Aorta (tissue), 5 donors: ENCODE measurements around the gene FNDC5. TPM values are rescaled to one million over a fixed set of nuclear protein-coding genes. Genes with fewer than 3 reads are reported as not detected.
"Not testable (repeated sequence)": the region's sequence is repeated elsewhere in the genome, so short reads cannot be mapped to it uniquely, and the experiment has no call there.

Experiments
- ATAC-seq: fragments of 200-7000 bp; cut with Tn5 transposase; one replicate; pipeline ENCODE4 v1.9.1; 2022; ENCODE audit warnings: moderate library complexity; ENCODE audit not compliant: low FRiP score
- DNase-seq, 2 donors: peaks; one replicate each; pipeline ENCODE4 v3.0.0-alpha.2; 2020
- H3K27ac ChIP-seq, 2 donors: one replicate each; pipeline ENCODE4 v1.5.1; 2013; ENCODE audit warnings: low read length in 2 of 2, mild to moderate bottlenecking in 2 of 2, moderate library complexity in 2 of 2, control low read depth in 1 of 2, inconsistent platforms in 1 of 2, low read depth in 1 of 2
- H3K27me3 ChIP-seq, 2 donors: one replicate each; pipeline ENCODE4 v1.6.1; 2013; ENCODE audit warnings: control low read depth in 1 of 2, low read length in 1 of 2, mild to moderate bottlenecking in 1 of 2, moderate library complexity in 1 of 2; ENCODE audit not compliant: insufficient read depth in 2 of 2, control insufficient read depth in 1 of 2
- H3K36me3 ChIP-seq, 2 donors: one replicate each; pipeline ENCODE4 v1.6.1; 2013; ENCODE audit warnings: control low read depth in 1 of 2, low read length in 1 of 2, mild to moderate bottlenecking in 1 of 2; ENCODE audit not compliant: insufficient read depth in 2 of 2, control insufficient read depth in 1 of 2
- H3K4me1 ChIP-seq, 2 donors: one replicate each; pipeline ENCODE4 v1.6.1; 2013; ENCODE audit warnings: low read length in 2 of 2, control low read depth in 1 of 2, mild to moderate bottlenecking in 1 of 2, moderate library complexity in 1 of 2; ENCODE audit not compliant: insufficient read depth in 2 of 2, control insufficient read depth in 1 of 2
- H3K4me3 ChIP-seq, 2 donors: one replicate each; pipeline ENCODE4 v1.5.1; 2013; ENCODE audit warnings: low read length in 2 of 2, control low read depth in 1 of 2, mild to moderate bottlenecking in 1 of 2
- H3K9me3 ChIP-seq: one replicate; pipeline ENCODE4 v1.6.1; 2013; ENCODE audit warnings: mild to moderate bottlenecking, low read length; ENCODE audit not compliant: control insufficient read depth
- WGBS, 2 donors: extraction: QIAGEN DNeasy Blood & Tissue Kit; methylation state at CpG; one replicate each; pipeline ENCODE4 v1.1.7; 2013; 5-methylcytosine and 5-hydroxymethylcytosine counted together
- intact Hi-C, 2 donors: fragments of 100-400 bp; cut with DNase I; formaldehyde crosslinking; loops; one replicate each; pipeline versions ENCODE4 v1.14.2 to v1.15.0; 2022
- polyA plus RNA-seq, 2 donors: library from polyadenylated mRNA; stranded (reverse); fragments of 200-250 nt; gene quantifications; one replicate each; pipeline ENCODE4 v1.2.3, GENCODE V29; 2013
- total RNA-seq, 2 donors: library from RNA; stranded (reverse); fragmentation: NEBNext Ultra II Directional; extraction: Animal tissue kit (Norgen Biotek cat#: 25700); gene quantifications; one replicate each; pipeline ENCODE4 v1.2.1, GENCODE V29; 2021
- donor health status: healthy with polysubstance abuse.
- donor health status: Bipolar disorder and iron deficiency.
- donor health status: DM: no; HTN: no; CAD: no.
- donor health status: DM: no; HTN: no; CAD: no.
- donor health status: DM: yes; HTN: yes; CAD: no.

The FNDC5 gene
- total and polyA plus RNA-seq, 4 donors = 5.6 to 17.6 (median 9.9) TPM

GRCh38 chr1:32905588-32905987, 34.9 kb upstream of the FNDC5 start:
- H3K36me3 ChIP-seq, H3K4me3 ChIP-seq, H3K9me3 ChIP-seq, ATAC-seq, intact Hi-C loops, H3K4me1 ChIP-seq, H3K27me3 ChIP-seq, H3K27ac ChIP-seq: not testable (repeated sequence)
- DNase-seq = peak in 1 of 2 donors; percentile 38
- 83% methylated on average over 10 of the region's 10 CpGs for WGBS, 2 donors

- Histone ChIP-seq H3K9me3 (no peaks in the 10 kb centered on the region), H3K36me3 (no peaks in the 10 kb centered on the region), H3K4me3 (no peak overlapping the region), H3K4me1 (no peaks in the 10 kb centered on the region), H3K27ac (no peak overlapping the region), H3K27me3 (no peaks in the 10 kb centered on the region)
- intact Hi-C loops = no loop called here
- 67 to 71% methylated on average over 2 of the region's 2 CpGs for WGBS, 2 donors
- ATAC-seq = no peak
- DNase-seq = peak in 1 of 2 donors; percentile 40
Observed at GRCh38 chr1:32904797-32905196, 34.1 kb upstream of the FNDC5 start.

GRCh38 chr1:32903991-32904785, 33.5 kb upstream of the FNDC5 start:
- 67 to 68% methylated on average over 3 of the region's 3 CpGs for WGBS, 2 donors
- Histone ChIP-seq H3K4me1 (no peaks in the 10 kb centered on the region), H3K4me3 (no peak overlapping the region), H3K27ac (no peak overlapping the region), H3K9me3 (no peaks in the 10 kb centered on the region), H3K27me3 (no peaks in the 10 kb centered on the region), H3K36me3 (no peaks in the 10 kb centered on the region)
- peak; percentile 18 to 32 for DNase-seq
- no peak for ATAC-seq
- intact Hi-C loops = no loop called here

- ATAC-seq = no peak
- no peaks in the 10 kb centered on the region for H3K27me3 ChIP-seq
- no peak overlapping the region for H3K4me3 ChIP-seq
- peak; percentile 33 to 41 for DNase-seq
- intact Hi-C loops = no loop called here
- no peak overlapping the region for H3K27ac ChIP-seq
- H3K36me3 ChIP-seq = no peaks in the 10 kb centered on the region
- no peaks in the 10 kb centered on the region for H3K4me1 ChIP-seq
- no peaks in the 10 kb centered on the region for H3K9me3 ChIP-seq
- 77 to 78% methylated on average over 6 of the region's 6 CpGs for WGBS, 2 donors
Observed at GRCh38 chr1:32902535-32902920, 31.8 kb upstream of the FNDC5 start.

GRCh38 chr1:32901823-32902534, 31.3 kb upstream of the FNDC5 start:
- no peaks in the 10 kb centered on the region for H3K27me3 ChIP-seq
- 43 to 45% methylated on average over 23 to 24 of the region's 24 CpGs for WGBS, 2 donors
- no peaks in the 10 kb centered on the region for H3K36me3 ChIP-seq
- no peaks in the 10 kb centered on the region for H3K9me3 ChIP-seq
- DNase-seq (peak in 1 of 2 donors; percentile 69), ATAC-seq (no peak)
- intact Hi-C loops = no loop called here
- H3K4me1 ChIP-seq = no peaks in the 10 kb centered on the region
- no peak overlapping the region for H3K27ac ChIP-seq
- H3K4me3 ChIP-seq = peak overlapping the region; percentile 58 to 66

GRCh38 chr1:32900956-32901822, 30.5 kb upstream of the FNDC5 start, which contains the start of gene TMEM54:
Gene TMEM54 (minus strand): TSS chr1:32901389. CDS start chr1:32901238, 151 bp downstream.
- Histone ChIP-seq H3K4me3 (peak within 1 kb of the TSS; percentile 58 to 66), H3K9me3 (no peaks in the 10 kb centered on the region), H3K4me1 (no peaks in the 10 kb centered on the region), H3K27ac (no peak within 1 kb of the TSS), H3K36me3 (no peaks in the 10 kb centered on the region), H3K27me3 (no peaks in the 10 kb centered on the region)
- intact Hi-C loops = no loop called here
- 1 to 3% methylated on average over 35 to 92 of the region's 92 CpGs for WGBS, 2 donors
- DNase-seq (peak; percentile 73 to 87), ATAC-seq (peak; percentile 76)

- ATAC-seq (peak; percentile 29), DNase-seq (peak; percentile 43 to 75)
Observed at GRCh38 chr1:32900371-32900955, 29.8 kb upstream of the FNDC5 start.

GRCh38 chr1:32899586-32900296, 29.0 kb upstream of the FNDC5 start:
- Histone ChIP-seq H3K4me3 (no peak overlapping the region), H3K27me3 (no peaks in the 10 kb centered on the region), H3K9me3 (no peaks in the 10 kb centered on the region), H3K36me3 (no peaks in the 10 kb centered on the region), H3K27ac (no peak overlapping the region), H3K4me1 (no peaks in the 10 kb centered on the region)
- 66 to 68% methylated on average over 7 of the region's 7 CpGs for WGBS, 2 donors
- intact Hi-C loops = no loop called here
- peak; percentile 37 to 55 for DNase-seq
- ATAC-seq = no peak

More at GRCh38 chr1:32900371-32900955, 29.8 kb upstream of the FNDC5 start:
- 29 to 32% methylated on average over 22 of the region's 22 CpGs for WGBS, 2 donors
- no peaks in the 10 kb centered on the region for H3K36me3 ChIP-seq
- H3K4me3 ChIP-seq = peak overlapping the region in 1 of 2 donors; percentile 58
- H3K9me3 ChIP-seq = no peaks in the 10 kb centered on the region
- no peak overlapping the region for H3K27ac ChIP-seq
- intact Hi-C loops = no loop called here
- no peaks in the 10 kb centered on the region for H3K27me3 ChIP-seq
- no peaks in the 10 kb centered on the region for H3K4me1 ChIP-seq
